NT2/D1 (cell line): ENCODE measurements around the gene EIF2S1.
"Not testable (repeated sequence)": the region's sequence is repeated elsewhere in the genome, so short reads cannot be mapped to it uniquely, and the experiment has no call there.

Experiments
- DNase-seq: peaks from one replicate; pipeline ENCODE4 v3.0.0-alpha.2; 2011; ENCODE audit warnings: low read depth, low spot score
- H3K27me3 ChIP-seq: 2 replicates; pipeline ENCODE4 v1.6.0; 2011; ENCODE audit warnings: mild to moderate bottlenecking; ENCODE audit not compliant: insufficient read length, insufficient read depth
- H3K36me3 ChIP-seq: 2 replicates; pipeline ENCODE4 v1.6.1; 2011; ENCODE audit warnings: mild to moderate bottlenecking, low read length, mixed read lengths; ENCODE audit not compliant: insufficient read depth, insufficient read length
- H3K4me1 ChIP-seq: 2 replicates; pipeline ENCODE4 v1.5.1; 2011; ENCODE audit not compliant: insufficient read depth, insufficient read length
- H3K4me3 ChIP-seq: 2 replicates; pipeline ENCODE4 v1.5.1; 2011; ENCODE audit warnings: low read depth; ENCODE audit not compliant: insufficient read length
- H3K9ac ChIP-seq: 2 replicates; pipeline ENCODE4 v1.6.0; 2011; ENCODE audit warnings: low read depth; ENCODE audit not compliant: insufficient read length
- H3K9me3 ChIP-seq: 2 replicates; pipeline ENCODE4 v1.5.1; 2011; ENCODE audit warnings: mild to moderate bottlenecking, low read length; ENCODE audit not compliant: insufficient read depth
- SUZ12 ChIP-seq: IDR thresholded peaks from 2 replicates; pipeline ENCODE4 v1.6.1; 2011; ENCODE audit not compliant: insufficient read length, insufficient read depth; ENCODE audit errors: extremely low read depth
- YY1 ChIP-seq: IDR thresholded peaks from 2 replicates; pipeline ENCODE4 v1.6.1; 2011; ENCODE audit not compliant: insufficient read length, insufficient read depth
- ZNF274 ChIP-seq: IDR thresholded peaks from 2 replicates; pipeline ENCODE4 v1.6.1; 2011; ENCODE audit warnings: mild to moderate bottlenecking, low read depth, low read length

EIF2S1 gene

DNA sequence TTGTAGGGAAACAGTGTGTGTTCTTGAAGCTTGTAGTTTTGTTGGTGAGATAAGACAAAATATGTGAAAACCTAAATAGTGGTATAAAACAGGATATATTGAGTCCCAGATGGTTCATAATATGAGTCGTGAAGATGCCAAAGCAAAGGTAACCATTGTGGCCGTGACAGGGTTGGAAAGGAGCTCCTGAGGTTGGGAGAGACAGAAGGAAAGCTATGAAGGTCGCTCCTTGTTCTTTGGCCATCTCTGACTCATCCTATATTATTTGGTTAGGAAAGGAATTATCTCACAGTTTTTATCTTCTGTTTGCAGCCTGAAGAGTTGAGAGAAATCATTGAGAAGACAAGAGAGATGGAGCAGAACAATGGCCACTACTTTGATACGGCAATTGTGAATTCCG is 27.7 kb upstream of the EIF2S1 start:
- Histone ChIP-seq H3K4me1 (no peaks in the 10 kb centered on the region), H3K9ac (no peak overlapping the region), H3K9me3 (no peaks in the 10 kb centered on the region), H3K4me3 (no peak overlapping the region), H3K36me3 (peaks cover 47% of the 10 kb centered on the region), H3K27me3 (no peaks in the 10 kb centered on the region)
- DNase-seq = no peak
- TF ChIP-seq YY1 (no peak), SUZ12 (no peak), ZNF274 (no peak)

- Histone ChIP-seq H3K36me3 (peaks cover 72% of the 10 kb centered on the region), H3K4me3 (no peak overlapping the region), H3K9ac (no peak overlapping the region), H3K27me3 (no peaks in the 10 kb centered on the region), H3K9me3 (no peaks in the 10 kb centered on the region), H3K4me1 (no peaks in the 10 kb centered on the region)
- TF ChIP-seq ZNF274 (no peak), SUZ12 (no peak), YY1 (no peak)
- DNase-seq = no peak
These were observed 24.3 kb upstream of the EIF2S1 start for GRCh38 chr14:67335781-67336180.

DNA sequence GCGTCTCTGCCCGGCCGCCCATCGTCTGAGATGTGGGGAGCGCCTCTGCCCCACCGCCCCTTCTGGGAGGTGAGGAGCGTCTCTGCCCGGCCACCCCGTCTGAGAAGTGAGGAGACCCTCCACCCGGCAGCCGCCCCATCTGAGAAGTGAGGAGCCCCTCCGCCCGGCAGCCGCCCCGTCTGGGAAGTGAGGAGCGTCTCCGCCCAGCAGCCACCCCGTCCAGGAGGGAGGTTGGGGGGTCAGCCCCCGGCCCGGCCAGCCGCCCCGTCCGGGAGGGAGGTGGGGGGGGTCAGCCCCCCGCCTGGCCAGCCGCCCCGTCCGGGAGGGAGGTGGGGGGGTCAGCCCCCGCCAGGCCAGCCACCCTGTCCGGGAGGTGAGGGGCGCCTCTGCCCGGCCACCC is 18.9 kb upstream of the EIF2S1 start:
- peaks cover 69% of the 10 kb centered on the region for H3K36me3 ChIP-seq
- not testable (repeated sequence) for H3K4me3 ChIP-seq, H3K9me3 ChIP-seq, H3K9ac ChIP-seq, H3K27me3 ChIP-seq, DNase-seq, H3K4me1 ChIP-seq

- no peaks in the 10 kb centered on the region for H3K27me3 ChIP-seq
- H3K4me3 ChIP-seq = no peak overlapping the region
- H3K36me3 ChIP-seq = peaks cover 61% of the 10 kb centered on the region
- no peak for TF ChIP-seq ZNF274
- no peak for TF ChIP-seq YY1
- TF ChIP-seq SUZ12 = no peak
- H3K4me1 ChIP-seq = no peaks in the 10 kb centered on the region
- H3K9me3 ChIP-seq = peaks cover 9% of the 10 kb centered on the region; the same call in 1 of the 2 replicates
- H3K9ac ChIP-seq = no peak overlapping the region
- no peak for DNase-seq
These were observed 16.4 kb upstream of the EIF2S1 start for GRCh38 chr14:67343601-67344230.

- DNase-seq = no peak
These were observed 14.5 kb upstream of the EIF2S1 start for GRCh38 chr14:67345583-67345982.

GRCh38 chr14:67352055-67352454 is 8.1 kb upstream of the EIF2S1 start:
- no peaks in the 10 kb centered on the region for H3K9me3 ChIP-seq
- no peaks in the 10 kb centered on the region for H3K4me1 ChIP-seq
- TF ChIP-seq SUZ12 (no peak), YY1 (no peak), ZNF274 (no peak)
- no peaks in the 10 kb centered on the region for H3K27me3 ChIP-seq
- H3K9ac ChIP-seq = no peak overlapping the region
- no peak for DNase-seq
- H3K4me3 ChIP-seq = no peak overlapping the region
- H3K36me3 ChIP-seq = peaks cover 45% of the 10 kb centered on the region

More at GRCh38 chr14:67345583-67345982, 14.5 kb upstream of the EIF2S1 start:
- Histone ChIP-seq H3K9ac (no peak overlapping the region), H3K4me3 (no peak overlapping the region), H3K9me3 (peaks cover 9% of the 10 kb centered on the region; the same call in 1 of the 2 replicates), H3K27me3 (no peaks in the 10 kb centered on the region), H3K4me1 (no peaks in the 10 kb centered on the region), H3K36me3 (peaks cover 64% of the 10 kb centered on the region)
- TF ChIP-seq SUZ12 = no peak
- no peak for TF ChIP-seq ZNF274
- no peak for TF ChIP-seq YY1

DNA sequence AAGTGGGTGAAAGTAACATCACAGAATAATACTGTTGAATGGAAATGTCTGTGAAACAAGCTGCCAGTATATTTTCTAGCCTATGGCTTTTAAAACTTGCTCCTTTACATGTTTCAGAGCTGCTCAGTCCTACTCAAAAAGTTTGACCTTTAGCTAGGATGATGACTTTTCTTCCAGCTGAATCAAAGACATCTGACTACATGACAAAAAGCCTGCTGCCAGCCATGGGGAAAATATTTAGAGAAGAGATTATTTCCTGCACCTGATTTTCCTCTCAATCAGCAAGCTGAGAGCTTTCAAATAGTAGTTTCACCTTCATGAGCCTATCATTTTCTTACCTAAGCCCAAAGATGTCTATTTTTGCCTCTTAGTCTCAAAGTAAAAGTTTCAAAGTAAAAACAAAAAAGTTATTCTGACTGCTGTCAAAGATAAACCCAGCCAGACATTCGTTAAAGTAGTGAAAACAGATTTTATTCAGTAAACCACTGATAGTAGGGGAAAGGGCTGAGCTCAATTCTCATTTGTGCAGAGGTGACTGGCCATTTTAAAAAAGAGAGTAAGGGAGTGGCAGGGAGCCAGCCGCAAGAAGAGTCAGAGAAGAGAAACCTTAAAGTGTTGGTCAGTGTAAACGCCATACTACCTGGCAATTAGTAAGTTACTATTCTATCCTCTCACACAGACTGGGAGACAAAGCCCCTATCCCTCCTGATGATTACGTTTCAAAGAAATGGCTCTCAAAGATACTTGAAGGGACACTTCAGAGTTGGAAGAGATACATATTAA is 2.8 kb upstream of the EIF2S1 start:
- Histone ChIP-seq H3K4me1 (no peaks in the 10 kb centered on the region), H3K9ac (peak overlapping the region; percentile 46), H3K27me3 (no peaks in the 10 kb centered on the region), H3K4me3 (no peak overlapping the region), H3K36me3 (peaks cover 23% of the 10 kb centered on the region), H3K9me3 (no peaks in the 10 kb centered on the region)
- TF ChIP-seq ZNF274 (no peak), SUZ12 (no peak), YY1 (no peak)
- DNase-seq = no peak
